HL-60 (cell line): ENCODE measurements around the gene TMEM222.

Experiments
- CTCF ChIP-seq: IDR thresholded peaks from one replicate; pipeline ENCODE4 v1.5.1; 2011; ENCODE audit warnings: low read length, control low read depth, inconsistent platforms; ENCODE audit not compliant: insufficient read depth
- TF ChIP-seq, protein P1 (sequence below): IDR thresholded peaks from 2 replicates; pipeline ENCODE4 v1.6.1; 2012; ENCODE audit warnings: low read depth; ENCODE audit not compliant: insufficient replicate concordance

DNA sequence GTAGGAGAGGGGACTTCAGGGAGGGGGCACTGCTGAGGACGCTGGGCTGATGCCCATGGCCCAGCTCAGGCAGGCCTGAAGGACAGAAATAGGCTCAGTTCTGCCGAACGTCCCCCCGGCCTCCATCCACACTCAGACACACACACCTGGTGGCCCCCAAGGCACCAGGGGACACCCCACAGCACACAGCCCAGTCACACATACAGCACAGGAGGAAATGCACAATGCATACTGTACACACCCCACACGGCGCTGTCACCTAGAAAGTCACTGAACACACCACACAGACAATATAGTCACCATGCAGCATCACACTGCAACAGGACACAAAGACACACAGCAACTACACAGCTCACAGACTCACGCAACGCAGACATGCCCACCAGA is 20.4 kb downstream of the TMEM222 start:
- TF ChIP-seq CTCF: no peak
- TF ChIP-seq, protein P1, sequence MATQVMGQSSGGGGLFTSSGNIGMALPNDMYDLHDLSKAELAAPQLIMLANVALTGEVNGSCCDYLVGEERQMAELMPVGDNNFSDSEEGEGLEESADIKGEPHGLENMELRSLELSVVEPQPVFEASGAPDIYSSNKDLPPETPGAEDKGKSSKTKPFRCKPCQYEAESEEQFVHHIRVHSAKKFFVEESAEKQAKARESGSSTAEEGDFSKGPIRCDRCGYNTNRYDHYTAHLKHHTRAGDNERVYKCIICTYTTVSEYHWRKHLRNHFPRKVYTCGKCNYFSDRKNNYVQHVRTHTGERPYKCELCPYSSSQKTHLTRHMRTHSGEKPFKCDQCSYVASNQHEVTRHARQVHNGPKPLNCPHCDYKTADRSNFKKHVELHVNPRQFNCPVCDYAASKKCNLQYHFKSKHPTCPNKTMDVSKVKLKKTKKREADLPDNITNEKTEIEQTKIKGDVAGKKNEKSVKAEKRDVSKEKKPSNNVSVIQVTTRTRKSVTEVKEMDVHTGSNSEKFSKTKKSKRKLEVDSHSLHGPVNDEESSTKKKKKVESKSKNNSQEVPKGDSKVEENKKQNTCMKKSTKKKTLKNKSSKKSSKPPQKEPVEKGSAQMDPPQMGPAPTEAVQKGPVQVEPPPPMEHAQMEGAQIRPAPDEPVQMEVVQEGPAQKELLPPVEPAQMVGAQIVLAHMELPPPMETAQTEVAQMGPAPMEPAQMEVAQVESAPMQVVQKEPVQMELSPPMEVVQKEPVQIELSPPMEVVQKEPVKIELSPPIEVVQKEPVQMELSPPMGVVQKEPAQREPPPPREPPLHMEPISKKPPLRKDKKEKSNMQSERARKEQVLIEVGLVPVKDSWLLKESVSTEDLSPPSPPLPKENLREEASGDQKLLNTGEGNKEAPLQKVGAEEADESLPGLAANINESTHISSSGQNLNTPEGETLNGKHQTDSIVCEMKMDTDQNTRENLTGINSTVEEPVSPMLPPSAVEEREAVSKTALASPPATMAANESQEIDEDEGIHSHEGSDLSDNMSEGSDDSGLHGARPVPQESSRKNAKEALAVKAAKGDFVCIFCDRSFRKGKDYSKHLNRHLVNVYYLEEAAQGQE: no peak
